ENCODE data around the gene LPXN. TPM values are rescaled to one million over a fixed set of nuclear protein-coding genes. Genes with fewer than 3 reads are reported as not detected.

The LPXN gene
- total RNA-seq (2021; ENCODE audit: unreplicated experiment) (3.0 TPM), Bru-seq, nascent RNA (percentile 58 among the genes with signal in this experiment), BruChase-seq, experiment 1, labeled RNA remaining after a 2-hour chase (percentile 57 among the genes with signal in this experiment), BruChase-seq, experiment 2, labeled RNA remaining after a 6-hour chase (percentile 53 among the genes with signal in this experiment)
- polyA plus RNA-seq (2012; ENCODE audit: insufficient read length), result 1.7 TPM
- long read RNA-seq, partial matches to known transcripts, result 1 of 5 reads
- long read RNA-seq, other reads (novel, unspliced or antisense), result 4 of 5 reads

DNA sequence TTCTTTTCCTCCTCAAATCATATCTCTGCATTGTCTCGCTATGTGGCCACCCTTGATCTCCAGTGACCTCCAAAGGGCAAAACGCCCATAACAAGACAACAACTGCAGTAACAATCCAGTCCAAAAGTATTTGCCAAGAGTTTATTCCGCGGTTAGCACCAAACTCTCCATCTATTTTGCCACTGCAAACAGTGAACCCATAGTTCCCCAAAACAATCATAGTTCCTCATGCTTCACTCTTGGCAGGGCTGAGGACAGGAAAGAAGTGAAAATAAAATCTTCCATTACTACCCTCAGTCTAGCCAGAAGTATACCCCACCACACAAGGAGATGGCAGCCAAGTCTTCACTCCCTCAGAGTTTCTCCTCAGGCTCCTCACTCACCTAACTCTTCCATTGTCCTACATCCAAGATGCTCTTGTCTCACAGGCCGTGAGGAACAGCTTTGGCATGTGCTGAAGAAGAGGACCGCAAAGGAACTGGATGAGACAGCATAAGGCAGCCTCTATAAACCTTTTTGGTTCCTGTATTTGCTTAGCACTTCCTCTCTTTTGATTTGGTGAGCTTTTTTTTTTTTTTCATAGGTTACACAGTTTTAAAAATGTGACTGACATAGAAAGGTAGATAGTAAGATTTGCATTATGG is at the start of gene LPXN:
TSS of gene LPXN (minus strand) at position 480 of the 644 bp plus-strand sequence. CDS start at position 396, 84 bp downstream.
- Histone ChIP-seq H3K9me3 (ENCODE audit: control insufficient read depth, insufficient read depth, low read depth, low read length) (no peaks in the 10 kb centered on the region), H3K36me3 (ENCODE audit: control insufficient read depth, insufficient read depth, low read length) (peaks cover 8% of the 10 kb centered on the region), H3K27ac (ENCODE audit: low read length) (peak within 1 kb of the TSS; percentile 100), H3K4me1 (ENCODE audit: control insufficient read depth, insufficient read depth, low read length) (peaks cover 21% of the 10 kb centered on the region), H3K4me3 (ENCODE audit: low read depth in 2 of 2, low read length in 2 of 2) (peak within 1 kb of the TSS; percentile 84 to 94; a peak in 2 of 4 replicates), H3K27me3 (ENCODE audit: control insufficient read depth, insufficient read depth, low read length) (no peaks in the 10 kb centered on the region)
- TF ChIP-seq POLR2AphosphoS5 (IDR thresholded peaks at IDR 0.05; ENCODE audit: low read depth, low read length), result no peak
- no peak for TF ChIP-seq SIN3A (IDR thresholded peaks at IDR 0.05; ENCODE audit: borderline replicate concordance, insufficient read depth, low read depth, low read length)
- in situ Hi-C loops (cut with HindIII; ENCODE audit: low pct_unique_long_range_greater_than_20kb, low sequenced_read_pairs), result no loop called here
- DNase-seq (ENCODE audit: low read depth, low spot score) (no peak), ATAC-seq (no peak)
- intact Hi-C loops (cut with micrococcal nuclease; ENCODE audit: unreplicated experiment), result loop anchor here (10.0 kb wide), 1 partner anchor 99 kb away; no protein-coding TSS in a partner anchor
- CTCF ChIA-PET, result interaction anchor here (0.7 kb wide), 1 partner anchor 54 kb away, joined by 3 read pairs; no protein-coding TSS in a partner anchor
- POLR2A ChIA-PET, result interaction anchor here (0.5 to 0.6 kb wide), 2 partner anchors 579 to 777 kb away, joined by 3 read pairs; no protein-coding TSS in a partner anchor
- no TSS peak for BruUV-seq (replicated peaks)

DNA sequence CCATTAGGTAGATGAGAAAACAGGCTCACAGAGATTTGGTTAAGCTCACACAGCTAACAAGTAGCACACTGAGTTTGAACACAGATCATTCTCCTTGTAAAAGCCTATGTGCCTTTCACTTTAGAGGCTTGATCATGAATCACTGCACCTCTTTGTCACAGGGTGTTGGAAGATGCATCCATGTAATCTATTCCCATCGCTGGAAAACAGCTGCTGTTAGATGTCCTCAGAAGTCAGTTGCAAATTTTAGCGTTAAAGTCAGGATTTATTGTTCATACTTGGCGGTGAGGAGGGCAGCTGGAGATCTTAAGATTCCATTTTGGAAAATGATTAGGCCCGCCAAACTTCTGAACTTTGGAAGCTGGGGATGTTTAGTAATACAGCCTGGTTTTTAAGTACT is 49.4 kb upstream of the LPXN start:
- no peak overlapping the region for H3K27ac ChIP-seq (ENCODE audit: low read length)
- TF ChIP-seq, protein P1, sequence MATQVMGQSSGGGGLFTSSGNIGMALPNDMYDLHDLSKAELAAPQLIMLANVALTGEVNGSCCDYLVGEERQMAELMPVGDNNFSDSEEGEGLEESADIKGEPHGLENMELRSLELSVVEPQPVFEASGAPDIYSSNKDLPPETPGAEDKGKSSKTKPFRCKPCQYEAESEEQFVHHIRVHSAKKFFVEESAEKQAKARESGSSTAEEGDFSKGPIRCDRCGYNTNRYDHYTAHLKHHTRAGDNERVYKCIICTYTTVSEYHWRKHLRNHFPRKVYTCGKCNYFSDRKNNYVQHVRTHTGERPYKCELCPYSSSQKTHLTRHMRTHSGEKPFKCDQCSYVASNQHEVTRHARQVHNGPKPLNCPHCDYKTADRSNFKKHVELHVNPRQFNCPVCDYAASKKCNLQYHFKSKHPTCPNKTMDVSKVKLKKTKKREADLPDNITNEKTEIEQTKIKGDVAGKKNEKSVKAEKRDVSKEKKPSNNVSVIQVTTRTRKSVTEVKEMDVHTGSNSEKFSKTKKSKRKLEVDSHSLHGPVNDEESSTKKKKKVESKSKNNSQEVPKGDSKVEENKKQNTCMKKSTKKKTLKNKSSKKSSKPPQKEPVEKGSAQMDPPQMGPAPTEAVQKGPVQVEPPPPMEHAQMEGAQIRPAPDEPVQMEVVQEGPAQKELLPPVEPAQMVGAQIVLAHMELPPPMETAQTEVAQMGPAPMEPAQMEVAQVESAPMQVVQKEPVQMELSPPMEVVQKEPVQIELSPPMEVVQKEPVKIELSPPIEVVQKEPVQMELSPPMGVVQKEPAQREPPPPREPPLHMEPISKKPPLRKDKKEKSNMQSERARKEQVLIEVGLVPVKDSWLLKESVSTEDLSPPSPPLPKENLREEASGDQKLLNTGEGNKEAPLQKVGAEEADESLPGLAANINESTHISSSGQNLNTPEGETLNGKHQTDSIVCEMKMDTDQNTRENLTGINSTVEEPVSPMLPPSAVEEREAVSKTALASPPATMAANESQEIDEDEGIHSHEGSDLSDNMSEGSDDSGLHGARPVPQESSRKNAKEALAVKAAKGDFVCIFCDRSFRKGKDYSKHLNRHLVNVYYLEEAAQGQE (IDR thresholded peaks at IDR 0.05; ENCODE audit: insufficient read depth in 1 of 2, low read depth in 2 of 2, low read length in 1 of 2), result no peak
- no peak for TF ChIP-seq TCF7L2 (IDR thresholded peaks at IDR 0.05; ENCODE audit: low read depth, low read length)
- TF ChIP-seq POLR2AphosphoS5 (IDR thresholded peaks at IDR 0.05; ENCODE audit: low read depth, low read length), result no peak
- CTCF ChIA-PET, result no interaction called here

DNA sequence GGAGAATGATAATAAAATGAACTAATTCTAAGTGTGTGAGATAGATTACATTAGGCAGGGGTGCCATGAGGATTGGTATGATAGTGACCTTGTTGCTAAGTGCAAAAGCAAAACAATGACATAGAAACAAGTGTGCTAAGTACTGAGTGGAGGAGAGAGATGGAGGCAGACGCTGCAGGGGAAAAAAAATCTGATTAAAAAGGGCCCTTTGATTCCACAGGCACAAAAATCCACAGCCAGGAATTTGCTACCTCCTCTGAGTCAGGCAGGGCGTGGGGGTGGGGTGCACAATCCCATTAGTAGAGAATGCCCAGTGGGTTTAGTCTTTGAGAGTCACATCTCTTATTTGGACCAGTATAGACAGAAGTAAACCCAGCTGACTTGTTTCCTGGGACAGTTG is 46.7 kb upstream of the LPXN start, which contains the start of gene CNTF:
TSS of gene CNTF (plus strand) at position 322 of the 400 bp plus-strand sequence. CDS start 88 bp downstream, outside the sequence.
- TF ChIP-seq POLR2AphosphoS5 (IDR thresholded peaks at IDR 0.05; ENCODE audit: low read depth, low read length), result no peak
- no peak for TF ChIP-seq SIN3A (IDR thresholded peaks at IDR 0.05; ENCODE audit: borderline replicate concordance, insufficient read depth, low read depth, low read length)
- TF ChIP-seq, protein P1 (IDR thresholded peaks at IDR 0.05; ENCODE audit: insufficient read depth in 1 of 2, low read depth in 2 of 2, low read length in 1 of 2), result no peak
- TF ChIP-seq TCF7L2 (IDR thresholded peaks at IDR 0.05; ENCODE audit: low read depth, low read length), result no peak
- TF ChIP-seq, protein P2, sequence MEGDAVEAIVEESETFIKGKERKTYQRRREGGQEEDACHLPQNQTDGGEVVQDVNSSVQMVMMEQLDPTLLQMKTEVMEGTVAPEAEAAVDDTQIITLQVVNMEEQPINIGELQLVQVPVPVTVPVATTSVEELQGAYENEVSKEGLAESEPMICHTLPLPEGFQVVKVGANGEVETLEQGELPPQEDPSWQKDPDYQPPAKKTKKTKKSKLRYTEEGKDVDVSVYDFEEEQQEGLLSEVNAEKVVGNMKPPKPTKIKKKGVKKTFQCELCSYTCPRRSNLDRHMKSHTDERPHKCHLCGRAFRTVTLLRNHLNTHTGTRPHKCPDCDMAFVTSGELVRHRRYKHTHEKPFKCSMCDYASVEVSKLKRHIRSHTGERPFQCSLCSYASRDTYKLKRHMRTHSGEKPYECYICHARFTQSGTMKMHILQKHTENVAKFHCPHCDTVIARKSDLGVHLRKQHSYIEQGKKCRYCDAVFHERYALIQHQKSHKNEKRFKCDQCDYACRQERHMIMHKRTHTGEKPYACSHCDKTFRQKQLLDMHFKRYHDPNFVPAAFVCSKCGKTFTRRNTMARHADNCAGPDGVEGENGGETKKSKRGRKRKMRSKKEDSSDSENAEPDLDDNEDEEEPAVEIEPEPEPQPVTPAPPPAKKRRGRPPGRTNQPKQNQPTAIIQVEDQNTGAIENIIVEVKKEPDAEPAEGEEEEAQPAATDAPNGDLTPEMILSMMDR (IDR thresholded peaks at IDR 0.05), result no peak
- no peak for ATAC-seq
- BruUV-seq (replicated peaks), result no TSS peak
- in situ Hi-C loops (cut with HindIII; ENCODE audit: low pct_unique_long_range_greater_than_20kb, low sequenced_read_pairs) (no loop called here), intact Hi-C loops (cut with micrococcal nuclease; ENCODE audit: unreplicated experiment) (no loop called here)
- CTCF ChIA-PET, result no interaction called here
- no peak within 1 kb of the TSS for H3K27ac ChIP-seq (ENCODE audit: low read length)
- no peaks in the 10 kb centered on the region for H3K27me3 ChIP-seq (ENCODE audit: control insufficient read depth, insufficient read depth, low read length)
- H3K36me3 ChIP-seq (ENCODE audit: control insufficient read depth, insufficient read depth, low read length), result peaks cover 66% of the 10 kb centered on the region
- POLR2A ChIA-PET, result no interaction called here
- no peak within 1 kb of the TSS for H3K4me3 ChIP-seq (ENCODE audit: low read depth in 2 of 2, low read length in 2 of 2)
- H3K9me3 ChIP-seq (ENCODE audit: control insufficient read depth, insufficient read depth, low read depth, low read length), result no peaks in the 10 kb centered on the region
- H3K4me1 ChIP-seq (ENCODE audit: control insufficient read depth, insufficient read depth, low read length), result no peaks in the 10 kb centered on the region
- DNase-seq (ENCODE audit: low read depth, low spot score), result no peak

More for the DNA sequence above, 49.4 kb upstream of the LPXN start:
- POLR2A ChIA-PET, result no interaction called here
- H3K27me3 ChIP-seq (ENCODE audit: control insufficient read depth, insufficient read depth, low read length), result no peaks in the 10 kb centered on the region
- no peaks in the 10 kb centered on the region for H3K9me3 ChIP-seq (ENCODE audit: control insufficient read depth, insufficient read depth, low read depth, low read length)
- in situ Hi-C loops (cut with HindIII; ENCODE audit: low pct_unique_long_range_greater_than_20kb, low sequenced_read_pairs) (no loop called here), intact Hi-C loops (cut with micrococcal nuclease; ENCODE audit: unreplicated experiment) (no loop called here)
- no peak for DNase-seq (ENCODE audit: low read depth, low spot score)
- no peak for ATAC-seq
- H3K4me3 ChIP-seq (ENCODE audit: low read depth in 2 of 2, low read length in 2 of 2), result no peak overlapping the region
- H3K4me1 ChIP-seq (ENCODE audit: control insufficient read depth, insufficient read depth, low read length), result no peaks in the 10 kb centered on the region
- BruUV-seq (replicated peaks), result no TSS peak
- H3K36me3 ChIP-seq (ENCODE audit: control insufficient read depth, insufficient read depth, low read length), result peaks cover 51% of the 10 kb centered on the region

All from Panc1 (cell line).